HuH-7.5 (cell line): Measurements from ENCODE around the gene UBE4B.

Source experiments
- DNase-seq: peaks from one replicate; pipeline ENCODE4 v3.0.0; 2011; ENCODE audit warnings: low spot score

UBE4B gene

DNA sequence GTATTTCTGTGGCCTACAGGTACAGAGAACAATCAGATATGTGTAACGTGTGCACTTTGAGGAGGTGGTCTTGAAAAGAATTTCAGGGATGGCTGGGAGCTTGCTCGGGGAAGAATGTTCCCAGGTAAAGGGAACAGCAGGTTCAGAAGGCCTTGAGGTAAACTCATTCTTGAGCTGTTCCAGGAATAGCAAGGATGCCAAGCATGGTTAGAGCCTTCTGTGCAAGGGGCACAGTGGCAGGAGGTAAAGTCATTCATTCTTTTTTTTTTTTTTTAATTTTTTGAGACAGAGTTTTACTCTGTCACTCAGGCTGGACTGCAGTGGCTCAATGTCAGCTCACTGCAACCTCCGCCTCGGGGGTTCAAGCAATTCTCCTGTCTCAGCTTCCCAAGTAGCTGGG lies 10.0 kb downstream of the UBE4B start:
- no peak for DNase-seq

DNA sequence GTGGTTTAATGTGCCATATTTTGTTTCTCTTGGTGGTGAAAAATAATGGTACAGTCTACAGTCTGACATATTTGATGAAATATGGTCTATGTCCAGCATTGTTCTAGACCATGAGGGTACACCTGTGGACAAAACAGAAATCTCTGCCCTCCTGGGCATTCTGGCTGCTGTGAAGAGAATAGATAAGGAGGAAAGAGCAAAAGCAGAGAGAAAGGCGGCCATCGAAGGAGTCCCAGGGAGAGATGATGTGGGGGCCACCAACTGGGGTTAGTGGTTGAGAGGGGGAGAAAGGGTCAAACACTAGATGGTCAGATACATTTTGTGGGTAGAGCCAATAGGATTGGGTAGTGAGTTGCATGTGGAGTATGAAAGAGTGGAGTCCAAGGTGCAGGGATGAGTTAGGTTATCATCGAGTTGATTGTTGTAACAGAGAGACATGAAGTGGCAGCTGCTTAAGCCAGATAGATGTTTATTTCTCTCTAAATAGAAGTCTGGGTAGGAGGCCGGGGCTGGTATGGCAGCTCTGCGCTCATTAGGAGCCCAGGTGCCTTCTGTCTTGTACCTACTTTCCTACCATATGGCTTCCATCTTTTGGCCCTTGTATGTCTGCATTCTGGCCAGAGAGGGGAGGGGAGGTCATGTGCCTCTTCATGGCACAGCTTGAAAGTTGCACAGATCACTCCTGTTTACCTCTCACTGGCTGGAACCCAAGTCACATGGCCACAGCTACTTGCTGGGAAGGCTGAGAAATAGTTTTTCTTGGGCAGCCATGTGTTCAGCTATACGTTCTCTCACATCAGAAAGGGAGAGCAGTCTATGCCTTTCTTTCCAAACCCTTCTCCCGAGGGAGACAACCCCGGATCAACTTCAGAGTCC lies 13.0 kb downstream of the UBE4B start:
- DNase-seq = no peak

- no peak for DNase-seq
These were observed 13.8 kb downstream of the UBE4B start for GRCh38 chr1:10046356-10047085.

DNA sequence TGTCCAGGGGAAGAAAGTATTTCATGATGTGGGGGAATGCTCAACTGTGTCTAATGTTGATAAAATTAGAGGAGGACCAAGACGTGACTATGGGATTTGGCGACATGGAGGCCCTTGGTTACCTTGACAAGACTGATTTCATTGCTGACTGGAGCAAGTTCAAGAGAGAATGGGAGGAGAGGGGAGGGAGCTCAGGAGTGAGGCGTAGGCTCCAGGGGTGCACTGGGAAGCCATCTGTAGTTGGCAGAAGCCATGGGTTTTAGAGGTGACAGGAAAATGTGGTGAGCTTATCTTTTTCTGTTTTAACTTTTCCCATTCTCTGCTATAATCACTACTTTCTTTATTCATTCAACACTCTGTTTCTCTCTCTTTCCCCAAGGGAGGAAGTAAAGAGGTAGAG lies 15.8 kb downstream of the UBE4B start:
- no peak for DNase-seq

DNA sequence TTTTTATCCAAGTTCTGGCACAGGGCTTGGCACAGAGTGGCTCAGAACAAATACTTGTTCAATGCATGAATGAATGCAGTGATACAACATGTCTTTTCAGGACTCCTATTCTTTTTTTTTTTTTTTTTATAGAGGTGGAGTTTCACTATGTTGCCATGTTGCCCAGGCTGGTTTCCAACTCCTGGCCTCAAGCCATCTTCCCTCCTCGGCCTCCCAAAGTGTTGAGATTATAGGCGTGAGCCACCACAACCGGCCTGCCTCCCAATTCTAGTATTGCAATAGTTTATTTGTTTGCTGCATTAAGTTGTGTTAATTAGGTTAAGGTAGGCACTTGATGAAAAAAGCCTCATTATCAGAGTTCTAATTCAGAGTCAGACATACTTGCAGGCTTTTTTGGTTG lies 17.9 kb downstream of the UBE4B start:
- no peak for DNase-seq

DNA sequence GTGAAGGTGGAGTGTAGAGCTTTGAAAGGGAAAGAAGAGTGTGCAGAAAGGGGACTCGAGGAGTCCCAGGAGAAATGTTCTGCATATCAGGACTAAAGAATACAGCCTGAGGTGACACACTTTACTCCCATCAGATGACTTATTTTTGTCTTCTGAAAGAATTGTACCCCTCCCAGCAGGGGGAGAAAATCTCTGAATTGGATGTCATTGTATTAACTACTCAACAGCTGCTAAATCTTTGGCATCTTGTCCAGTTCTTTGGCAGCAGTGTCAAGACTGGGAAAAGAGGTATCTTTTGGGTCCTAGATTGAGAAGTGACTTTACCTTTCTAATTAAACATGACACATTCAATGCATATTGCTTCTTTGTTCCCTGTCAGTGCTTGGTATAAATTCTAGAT lies 18.9 kb downstream of the UBE4B start:
- no peak for DNase-seq

DNA sequence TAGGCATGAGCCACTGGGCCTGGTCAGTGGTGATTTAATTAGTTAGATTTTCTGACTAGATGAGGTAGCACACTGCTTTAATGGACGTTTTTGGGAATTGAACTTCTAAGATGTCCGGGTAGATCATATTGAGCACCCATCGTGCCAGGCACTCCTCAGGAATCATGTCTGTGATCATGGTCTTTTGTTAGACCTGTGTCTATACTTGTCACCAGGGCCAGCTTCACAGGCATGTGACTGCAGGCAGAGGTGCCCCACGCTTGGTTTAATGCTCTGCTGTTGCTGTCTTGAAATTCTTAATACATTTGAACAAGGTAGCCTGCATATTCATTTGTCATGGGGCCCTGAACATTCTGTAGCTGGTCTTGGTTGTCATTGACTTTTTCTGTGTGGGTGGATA lies 19.6 kb downstream of the UBE4B start:
- no peak for DNase-seq

DNA sequence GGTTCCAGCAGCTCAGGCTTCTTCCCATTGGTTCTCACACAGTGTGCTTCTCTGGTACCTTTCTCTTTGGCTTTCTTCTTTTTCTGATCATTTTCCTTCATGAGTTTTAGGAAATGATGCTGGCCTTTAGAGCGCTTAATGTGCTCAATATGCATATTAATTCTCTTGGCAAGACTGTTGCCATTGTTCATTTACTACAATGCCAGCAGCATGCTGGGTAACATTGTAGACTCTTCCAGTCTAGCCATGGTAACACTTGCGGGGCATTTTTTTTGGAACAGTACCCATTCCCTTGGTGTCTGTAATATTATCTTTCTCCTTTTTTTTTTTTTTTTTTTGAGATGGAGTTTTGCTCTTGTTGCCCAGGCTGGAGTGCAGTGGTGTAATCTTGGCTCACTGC lies 21.7 kb downstream of the UBE4B start:
- no peak for DNase-seq

DNA sequence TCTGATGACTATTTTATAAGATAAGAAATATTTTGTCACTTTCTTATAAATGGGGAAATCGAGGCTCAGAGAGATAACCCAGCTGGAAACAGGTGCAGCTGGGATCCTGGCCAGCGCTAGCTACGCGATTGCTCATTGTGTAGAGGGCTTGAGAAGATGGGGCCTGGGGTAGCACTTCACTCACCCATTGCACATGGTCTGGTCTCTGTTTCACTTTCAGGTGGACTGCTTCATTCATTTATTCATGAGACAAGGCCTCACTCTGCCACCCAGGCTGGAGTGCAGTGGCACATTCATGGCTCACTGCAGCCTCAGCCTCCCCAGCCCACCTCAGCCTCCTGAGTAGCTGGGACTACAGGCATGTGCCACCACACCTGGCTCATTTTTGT lies 23.8 kb downstream of the UBE4B start:
- DNase-seq = no peak

DNA sequence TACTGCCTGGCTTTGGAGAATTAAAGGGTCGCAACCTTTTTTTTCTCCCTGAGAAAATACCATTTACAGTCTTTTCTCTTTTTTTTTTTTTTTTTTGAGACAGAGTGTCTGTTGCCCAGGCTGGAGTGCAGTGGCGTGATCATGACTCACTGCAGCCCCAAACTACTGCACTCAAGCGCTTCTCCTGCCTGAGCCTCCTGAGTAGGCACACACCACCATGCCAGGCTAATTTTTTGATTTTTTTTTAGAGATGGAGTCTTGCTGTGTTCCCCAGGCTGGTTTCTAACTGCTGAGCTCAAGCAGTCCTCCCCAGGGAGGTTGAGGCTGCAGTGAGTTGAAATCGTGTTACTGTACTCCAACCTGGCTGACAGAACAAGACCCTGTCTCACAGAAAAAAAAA lies 24.6 kb downstream of the UBE4B start:
- DNase-seq = no peak

DNA sequence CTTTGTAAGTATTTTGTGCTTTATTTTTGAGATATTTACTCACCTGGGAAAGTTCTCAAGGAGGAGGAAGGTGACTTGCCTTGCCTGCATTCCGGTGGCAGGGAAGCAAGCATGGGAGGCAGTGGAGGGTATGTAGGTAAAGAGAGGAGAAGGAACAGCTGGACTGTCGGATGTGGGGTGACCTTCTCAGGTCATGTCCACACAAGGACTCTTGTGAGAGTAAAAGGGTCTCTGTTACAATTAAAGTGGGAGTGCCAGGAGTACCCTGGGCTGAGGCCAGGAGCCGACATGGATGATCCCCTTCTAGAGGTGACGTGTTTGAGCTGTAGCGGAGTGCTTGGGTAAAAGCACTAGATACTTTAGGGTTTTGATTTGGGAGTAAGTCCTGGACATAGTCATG lies 25.0 kb downstream of the UBE4B start:
- no peak for DNase-seq

- DNase-seq = no peak
These were observed 26.6 kb downstream of the UBE4B start for GRCh38 chr1:10059342-10059718.

DNA sequence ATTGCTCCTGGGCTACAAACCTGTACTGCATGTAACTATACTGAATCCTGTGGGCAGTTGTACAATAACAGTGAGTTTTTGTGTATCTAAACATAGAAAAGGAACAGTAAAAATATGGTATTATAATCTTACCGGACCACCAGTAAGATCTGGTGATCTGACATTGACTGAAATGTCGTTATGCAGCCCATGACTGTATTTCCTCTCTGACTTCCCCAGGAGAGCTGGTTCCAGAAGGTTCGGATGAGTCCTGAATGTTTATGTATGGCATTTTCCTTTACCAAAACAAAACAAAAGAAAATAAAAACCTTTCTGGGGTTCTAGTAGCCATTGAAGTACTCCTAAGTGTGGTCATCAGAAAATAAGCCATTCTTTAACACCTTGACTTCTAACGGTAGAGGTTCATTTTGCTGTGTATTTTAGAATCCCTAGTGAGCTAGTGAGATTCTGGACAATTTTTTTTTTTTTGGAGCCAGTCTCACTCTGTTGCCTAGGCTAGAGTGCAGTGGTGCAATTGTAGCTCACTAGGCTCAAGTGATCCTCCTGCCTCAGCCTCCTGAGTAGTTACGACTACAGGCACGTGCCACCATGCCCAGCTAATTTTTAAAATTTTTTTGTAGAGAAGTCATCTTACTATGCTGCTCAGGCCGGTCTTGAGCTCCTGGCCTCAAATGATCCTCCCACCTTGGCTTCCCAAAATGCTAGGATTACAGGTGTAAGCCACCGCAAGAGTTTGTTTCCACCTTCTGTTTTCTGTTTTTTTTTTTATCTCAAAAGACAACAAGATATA lies 27.7 kb downstream of the UBE4B start:
- no peak for DNase-seq

DNA sequence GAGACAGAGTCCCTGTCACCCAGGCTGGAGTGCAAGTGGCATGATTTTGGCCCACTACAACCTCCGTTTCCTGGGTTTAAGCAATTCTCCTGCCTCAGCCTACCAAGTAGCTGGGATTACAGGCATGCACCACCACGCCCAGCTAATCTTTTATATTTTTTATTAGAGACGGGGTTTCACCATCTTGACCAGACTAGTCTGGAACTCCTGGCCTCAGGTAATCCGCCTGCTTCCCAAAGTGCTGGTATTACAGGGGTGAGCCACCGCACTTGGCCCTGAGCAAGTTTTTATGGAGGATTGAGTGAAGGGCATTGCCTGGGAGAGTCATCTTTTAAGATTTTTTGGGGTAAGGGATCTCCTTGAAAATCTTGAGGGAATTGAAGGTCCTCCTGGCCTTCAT lies 28.5 kb downstream of the UBE4B start:
- DNase-seq = no peak

- DNase-seq = no peak
These were observed 31.1 kb downstream of the UBE4B start for GRCh38 chr1:10063878-10064277.

DNA sequence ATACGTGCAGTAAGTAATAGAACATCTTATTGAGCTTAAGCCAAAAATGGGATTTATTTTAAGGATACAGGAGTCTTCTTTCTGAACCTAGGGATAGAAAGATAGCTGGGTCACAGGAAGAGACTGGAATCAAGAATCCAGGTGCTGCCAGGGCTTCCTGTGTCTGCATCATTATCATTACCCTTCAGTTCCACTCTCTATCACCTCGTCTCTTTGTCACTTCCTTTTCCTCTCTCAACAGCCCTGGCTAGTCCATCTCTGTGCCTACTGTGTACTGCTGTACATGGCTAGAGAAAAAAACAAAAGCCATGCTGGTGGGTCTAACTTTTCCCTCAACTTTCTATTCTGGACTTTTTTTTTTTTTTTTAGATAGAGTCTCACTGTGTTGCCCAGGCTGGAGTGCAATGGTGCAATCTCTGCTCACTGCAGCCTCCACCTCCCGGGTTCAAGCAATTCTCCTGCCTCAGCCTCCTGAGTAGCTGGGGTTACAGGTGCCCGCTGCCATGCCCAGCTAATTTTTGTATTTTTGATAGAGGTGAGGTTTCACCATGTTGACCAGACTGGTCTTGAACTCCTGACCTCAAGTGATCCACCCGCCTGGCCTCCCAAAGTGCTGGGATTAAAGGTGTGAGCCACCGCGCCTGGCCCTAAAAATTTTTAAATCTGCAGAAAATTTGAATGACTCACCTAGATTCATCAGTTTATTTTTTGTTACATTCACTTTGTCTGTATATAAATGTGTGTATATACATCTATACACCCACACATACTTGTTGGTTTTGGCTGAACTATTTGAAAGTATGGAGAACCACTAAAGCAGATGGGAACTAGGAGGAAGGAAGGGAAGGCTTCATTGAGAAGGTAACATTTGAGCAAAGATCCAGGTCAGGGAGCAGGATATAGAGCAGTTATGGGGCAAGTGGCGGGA lies 31.9 kb downstream of the UBE4B start:
- no peak for DNase-seq

GRCh38 chr1:10065344-10065685 lies 32.6 kb downstream of the UBE4B start:
- peak; percentile 27 for DNase-seq

DNA sequence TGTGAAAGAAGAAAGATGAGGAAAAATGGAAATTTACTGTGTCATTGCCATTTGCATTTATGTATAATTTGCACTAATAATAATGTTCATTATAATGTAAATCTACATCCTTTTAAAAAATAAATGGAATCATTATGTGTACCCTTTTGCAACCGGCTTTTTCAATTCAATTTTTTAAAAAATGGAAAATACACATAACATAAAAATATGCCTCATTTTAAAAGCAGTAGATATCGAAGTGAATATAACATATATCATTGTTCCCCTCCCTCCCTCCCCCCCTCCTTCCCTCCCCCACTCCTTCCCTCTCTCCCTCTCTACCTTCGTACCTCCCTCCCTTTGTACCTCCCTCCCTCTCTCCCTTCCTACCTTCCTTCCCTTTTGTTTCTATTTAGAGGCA lies 33.0 kb downstream of the UBE4B start:
- DNase-seq = no peak

DNA sequence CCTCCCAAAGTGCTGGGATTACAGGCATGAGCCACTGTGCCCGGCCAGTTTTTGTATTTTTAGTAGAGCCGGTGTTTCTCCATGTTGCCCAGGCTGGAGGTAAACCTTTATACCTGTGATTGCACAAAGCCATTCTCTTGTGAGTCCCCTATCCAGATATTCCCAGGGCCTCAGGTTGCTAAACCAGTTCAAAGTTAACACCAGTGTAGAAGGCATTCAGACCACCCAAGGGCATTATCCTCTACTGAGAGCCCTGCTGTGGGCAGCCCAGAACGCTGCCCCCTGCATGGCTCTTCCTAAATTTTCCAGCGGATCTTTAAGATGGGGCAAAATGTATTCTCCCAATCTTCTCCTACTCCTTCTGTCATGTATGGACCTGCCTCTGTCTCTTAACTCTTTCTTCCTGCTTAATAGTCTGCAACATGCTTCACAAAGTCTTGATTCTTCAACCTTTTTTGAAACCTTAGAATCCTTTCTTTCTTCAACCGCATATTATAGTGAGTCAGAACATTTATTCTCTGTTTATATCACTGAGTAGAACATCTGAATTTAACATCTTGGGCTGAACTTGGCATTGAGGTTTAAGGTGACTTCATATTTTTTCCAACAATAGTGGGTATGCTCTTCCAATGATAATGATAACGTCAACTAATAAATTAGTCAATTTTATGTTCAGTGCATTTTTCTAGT lies 36.0 kb downstream of the UBE4B start:
- no peak for DNase-seq

DNA sequence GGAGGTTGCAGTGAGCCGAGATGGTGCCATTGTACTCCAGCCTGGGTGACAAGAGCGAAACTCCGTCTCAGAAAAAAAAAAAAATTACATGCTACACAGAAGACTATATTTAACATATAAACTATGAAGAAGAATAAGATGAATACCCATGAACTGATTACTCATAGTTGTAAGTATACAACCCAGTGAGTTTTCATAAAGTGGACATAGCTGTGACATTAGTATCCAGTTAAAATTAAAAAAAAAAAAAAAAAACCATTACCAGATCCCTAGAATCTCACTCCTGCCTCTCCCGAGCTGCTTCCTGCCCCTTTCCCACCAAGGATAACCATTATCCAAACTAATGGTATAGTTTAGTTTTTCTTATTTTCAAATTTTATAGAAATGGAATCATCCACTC lies 37.4 kb downstream of the UBE4B start:
- DNase-seq = no peak

GRCh38 chr1:10071640-10072039 lies 38.9 kb downstream of the UBE4B start:
- no peak for DNase-seq
